Epithelial cell of esophagus (primary cell): ENCODE results near the gene LYRM2.

Experiments
- DNase-seq: peaks from one replicate; pipeline ENCODE4 v3.0.0; 2010; ENCODE audit warnings: low read depth
- H3K4me3 ChIP-seq: 2 replicates; pipeline ENCODE4 v1.5.1; 2011; ENCODE audit warnings: mild to moderate bottlenecking, low read length, control low read depth
- CTCF ChIP-seq: IDR thresholded peaks from 2 replicates; pipeline ENCODE4 v1.5.1; 2011; ENCODE audit warnings: low read depth, mild to moderate bottlenecking, low read length, control low read depth, inconsistent platforms; ENCODE audit not compliant: insufficient read depth; ENCODE audit errors: missing control alignments

Gene LYRM2

GRCh38 chr6:89585154-89585553 lies 53.4 kb downstream of the LYRM2 start:
- DNase-seq, result no peak
- TF ChIP-seq CTCF, result no peak
- H3K4me3 ChIP-seq, result no peak overlapping the region

- H3K4me3 ChIP-seq, result no peak overlapping the region
- DNase-seq, result no peak
- TF ChIP-seq CTCF, result no peak
These were observed 54.0 kb downstream of the LYRM2 start for GRCh38 chr6:89584539-89584938.

- no peak for DNase-seq
- no peak overlapping the region for H3K4me3 ChIP-seq
- TF ChIP-seq CTCF, result no peak
These were observed 55.0 kb downstream of the LYRM2 start for GRCh38 chr6:89583559-89583958.

GRCh38 chr6:89582669-89583325 lies 55.8 kb downstream of the LYRM2 start:
- no peak for TF ChIP-seq CTCF

GRCh38 chr6:89581689-89582088 lies 56.9 kb downstream of the LYRM2 start:
- no peak overlapping the region for H3K4me3 ChIP-seq
- DNase-seq, result no peak
- no peak for TF ChIP-seq CTCF

More at GRCh38 chr6:89582669-89583325, 55.8 kb downstream of the LYRM2 start:
- DNase-seq, result no peak
- H3K4me3 ChIP-seq, result no peak overlapping the region

- no peak for TF ChIP-seq CTCF
- H3K4me3 ChIP-seq, result no peak overlapping the region
- DNase-seq, result no peak
These were observed 57.4 kb downstream of the LYRM2 start for GRCh38 chr6:89580997-89581666.

- H3K4me3 ChIP-seq, result no peak overlapping the region
- DNase-seq, result no peak
- TF ChIP-seq CTCF, result no peak
These were observed 63.0 kb downstream of the LYRM2 start for GRCh38 chr6:89575562-89575960.
